SK-N-SH (cell line): ENCODE data around the gene C2CD3.

Source experiments
- CTCF ChIP-seq: fragments of 200-600 bp; sonication (generic); IDR thresholded peaks from 2 replicates; pipeline ENCODE4 v1.6.1; 2017; ENCODE audit warnings: antibody characterized with exemption, mild to moderate bottlenecking, moderate library complexity
- EP300 ChIP-seq, 2 experiments: IDR thresholded peaks; 2 replicates each; pipeline versions ENCODE4 v1.4.0 to v1.6.1; 2012; ENCODE audit warnings: borderline replicate concordance in 1 of 2, low read depth in 1 of 2, low read length in 1 of 2
- FOSL2 ChIP-seq: IDR thresholded peaks from 2 replicates; pipeline ENCODE4 v1.4.0; 2012; ENCODE audit warnings: low read depth, mild to moderate bottlenecking, moderate library complexity, borderline replicate concordance
- GABPA ChIP-seq: IDR thresholded peaks from 2 replicates; pipeline ENCODE4 v1.4.0; 2012; ENCODE audit warnings: low read depth, mild to moderate bottlenecking
- JUND ChIP-seq: IDR thresholded peaks from 2 replicates; pipeline ENCODE4 v1.4.0; 2012
- NFIC ChIP-seq: IDR thresholded peaks from 2 replicates; pipeline ENCODE4 v1.4.0; 2012; ENCODE audit warnings: borderline replicate concordance
- NRF1 ChIP-seq: IDR thresholded peaks from 2 replicates; pipeline ENCODE4 v1.6.1; 2012; ENCODE audit warnings: low read depth, mild to moderate bottlenecking, low read length
- RAD21 ChIP-seq: IDR thresholded peaks from 2 replicates; pipeline ENCODE4 v1.6.1; 2012; ENCODE audit warnings: mild to moderate bottlenecking, low read length
- RXRA ChIP-seq: IDR thresholded peaks from 2 replicates; pipeline ENCODE4 v1.4.0; 2012; ENCODE audit warnings: low read depth, mild to moderate bottlenecking, borderline replicate concordance
- SMC3 ChIP-seq: IDR thresholded peaks from 2 replicates; pipeline ENCODE4 v1.6.1; 2012; ENCODE audit warnings: low read depth, low read length, improper control_type of control experiment
- YY1 ChIP-seq: IDR thresholded peaks from 2 replicates; pipeline ENCODE4 v1.4.0; 2012; ENCODE audit warnings: low read depth, mild to moderate bottlenecking

- TF ChIP-seq CTCF, result no peak
- TF ChIP-seq NRF1, result no peak
- no peak for TF ChIP-seq YY1
- no peak for TF ChIP-seq NFIC
- no peak for TF ChIP-seq RAD21
- TF ChIP-seq RXRA, result no peak
- no peak for TF ChIP-seq EP300 (IDR thresholded peaks at IDR 0.05; ENCODE audit: borderline replicate concordance in 1 of 2, low read depth in 1 of 2, low read length in 1 of 2)
- TF ChIP-seq FOSL2, result peak; percentile 56; the same call in 1 of the 2 replicates
- TF ChIP-seq JUND, result peak; percentile 33; the same call in 1 of the 2 replicates
- no peak for TF ChIP-seq GABPA
- no peak for TF ChIP-seq SMC3
Observed at GRCh38 chr11:74142624-74143023, 28.2 kb downstream of the C2CD3 start.
